GM18868 (cell line): ENCODE results near the gene SANBR.
A peak's percentile ranks its signal among the peaks of the same experiment; 100 is the strongest.
"Not testable (repeated sequence)": the region's sequence is repeated elsewhere in the genome, so short reads cannot be mapped to it uniquely, and the experiment has no call there.

Source experiments
- ATAC-seq: cut with Tn5 transposase; IDR thresholded peaks from one replicate; pipeline ENCODE4 v1.9.1; 2021; ENCODE audit warnings: mild to moderate bottlenecking, moderate library complexity; ENCODE audit not compliant: unreplicated experiment

SANBR gene

DNA sequence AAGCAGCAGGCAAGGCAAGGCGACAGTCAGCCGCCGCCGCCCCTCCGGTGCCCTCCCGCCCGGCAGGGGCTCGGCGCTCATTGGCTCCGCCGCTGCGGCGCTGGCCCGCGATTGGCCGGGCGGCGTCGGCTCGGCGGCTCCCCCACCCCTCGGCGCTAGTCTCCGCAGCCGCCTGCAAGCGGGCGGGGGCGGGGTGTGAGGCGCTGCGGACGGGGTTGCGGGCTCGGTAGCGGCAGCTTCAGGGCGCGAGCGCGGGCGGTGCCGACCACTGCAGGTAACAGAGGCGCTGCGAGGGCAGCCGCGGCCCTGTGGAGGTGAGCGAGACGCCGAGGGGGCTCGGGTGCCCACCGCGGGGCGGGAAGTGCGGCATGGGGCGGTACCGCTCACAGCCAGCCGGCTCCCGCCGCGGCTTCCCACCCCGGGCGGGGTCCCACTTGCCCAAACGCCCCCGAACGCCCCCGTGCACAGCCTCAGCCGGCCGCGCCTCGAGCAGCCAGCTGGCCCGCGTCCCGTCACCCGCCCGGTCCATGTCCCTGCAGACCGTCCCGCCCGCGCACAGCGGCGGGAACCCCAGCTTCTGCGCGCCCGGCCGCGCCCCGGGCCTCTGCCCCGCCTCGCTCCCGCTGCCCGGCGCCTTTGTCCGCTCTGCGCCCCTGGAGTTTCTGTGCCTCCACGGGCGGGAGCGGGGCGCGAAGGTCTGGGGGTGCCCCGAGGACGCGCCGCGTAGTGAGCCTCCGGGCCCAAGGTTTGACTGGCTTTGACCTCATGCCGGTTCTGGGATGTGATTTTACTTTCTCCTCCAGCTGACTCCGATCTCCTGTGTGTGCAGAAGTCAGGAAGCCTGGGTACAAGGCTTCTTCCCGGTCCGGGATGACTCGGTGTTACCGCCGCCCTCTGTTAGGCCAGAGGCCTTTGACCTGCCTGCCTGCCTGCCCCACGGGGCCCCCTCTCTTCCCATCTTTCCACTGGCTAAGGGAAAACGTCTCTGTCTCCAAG lies at the start of gene SANBR:
SANBR (plus strand) TSS at position 158 of the 996 bp plus-strand sequence. CDS start 4,480 bp downstream, outside the sequence.
- ATAC-seq = peak; percentile 98

DNA sequence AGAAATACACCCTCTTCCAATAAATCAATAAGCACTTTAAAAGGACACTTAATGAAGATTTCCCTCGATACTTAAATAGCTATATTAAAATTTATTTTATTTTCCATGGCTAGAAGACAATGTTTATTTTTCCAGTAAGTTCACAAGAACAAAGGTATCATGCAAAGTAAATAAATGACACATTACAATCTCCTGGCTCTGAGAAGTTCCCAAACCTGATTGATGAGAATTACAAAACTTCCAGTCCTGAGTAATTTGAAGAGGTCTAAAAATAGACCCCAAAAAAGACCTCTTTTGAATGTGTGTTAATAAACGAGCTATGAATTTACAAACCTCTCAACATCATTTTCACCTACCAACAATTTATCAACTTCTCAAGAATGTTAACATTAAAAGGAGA lies 49.7 kb upstream of the SANBR start:
- ATAC-seq = no peak

DNA sequence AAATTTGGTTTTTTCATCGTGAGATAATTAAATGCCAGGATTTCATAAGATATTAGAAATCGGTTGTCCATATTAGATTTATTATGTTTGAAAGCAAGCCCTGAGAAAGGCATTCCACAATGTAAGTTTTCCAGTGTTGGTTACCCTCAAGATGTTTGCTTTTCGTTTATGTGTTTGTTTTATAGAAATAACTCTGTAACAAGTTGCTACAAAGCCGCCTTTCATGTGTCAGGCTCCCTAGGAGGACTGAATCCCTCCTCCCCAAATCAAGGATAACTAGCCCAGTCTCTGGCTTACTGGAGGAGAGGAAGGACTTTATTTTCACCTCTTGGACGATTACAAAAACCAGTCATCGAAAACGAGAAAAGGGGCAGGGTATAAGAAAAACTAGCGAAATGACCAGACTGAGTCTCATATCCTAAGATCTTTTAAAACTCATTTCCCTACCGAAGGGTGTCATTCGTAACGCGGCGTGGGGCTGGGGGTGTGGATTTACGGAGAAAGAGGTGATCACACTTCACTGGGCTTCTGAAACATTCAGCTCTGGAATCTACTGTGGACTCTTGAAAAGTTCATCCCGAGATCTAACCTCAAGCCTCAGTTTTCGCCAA lies 49.2 kb upstream of the SANBR start:
- ATAC-seq = peak; percentile 9

DNA sequence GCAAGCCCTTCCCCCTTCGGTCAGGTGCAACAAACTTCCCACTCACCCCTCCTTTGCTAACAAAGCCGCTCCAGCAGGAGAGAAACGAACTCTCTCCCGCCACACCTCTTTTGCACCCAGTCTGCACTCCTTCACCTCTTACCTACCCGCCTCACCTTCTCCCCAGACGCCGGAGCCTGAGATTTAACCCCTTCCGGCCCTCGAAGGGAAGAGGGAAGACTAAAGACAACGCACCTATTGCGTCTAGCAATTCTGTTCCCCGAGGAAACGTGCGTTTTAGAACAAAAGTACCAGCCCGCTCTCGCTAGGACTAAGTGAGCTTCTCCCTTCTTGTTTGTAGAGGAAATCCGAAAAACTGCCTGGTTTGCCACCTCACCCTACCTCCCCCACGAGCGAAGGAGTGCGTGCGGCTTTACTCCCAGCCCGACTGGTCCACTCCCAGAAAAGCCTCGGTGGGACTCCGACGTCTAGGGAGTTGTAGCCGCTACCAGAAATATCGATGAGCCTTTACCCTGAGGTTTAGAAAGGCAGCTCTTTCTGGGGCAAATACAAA lies 48.6 kb upstream of the SANBR start:
- peak; percentile 57 for ATAC-seq

DNA sequence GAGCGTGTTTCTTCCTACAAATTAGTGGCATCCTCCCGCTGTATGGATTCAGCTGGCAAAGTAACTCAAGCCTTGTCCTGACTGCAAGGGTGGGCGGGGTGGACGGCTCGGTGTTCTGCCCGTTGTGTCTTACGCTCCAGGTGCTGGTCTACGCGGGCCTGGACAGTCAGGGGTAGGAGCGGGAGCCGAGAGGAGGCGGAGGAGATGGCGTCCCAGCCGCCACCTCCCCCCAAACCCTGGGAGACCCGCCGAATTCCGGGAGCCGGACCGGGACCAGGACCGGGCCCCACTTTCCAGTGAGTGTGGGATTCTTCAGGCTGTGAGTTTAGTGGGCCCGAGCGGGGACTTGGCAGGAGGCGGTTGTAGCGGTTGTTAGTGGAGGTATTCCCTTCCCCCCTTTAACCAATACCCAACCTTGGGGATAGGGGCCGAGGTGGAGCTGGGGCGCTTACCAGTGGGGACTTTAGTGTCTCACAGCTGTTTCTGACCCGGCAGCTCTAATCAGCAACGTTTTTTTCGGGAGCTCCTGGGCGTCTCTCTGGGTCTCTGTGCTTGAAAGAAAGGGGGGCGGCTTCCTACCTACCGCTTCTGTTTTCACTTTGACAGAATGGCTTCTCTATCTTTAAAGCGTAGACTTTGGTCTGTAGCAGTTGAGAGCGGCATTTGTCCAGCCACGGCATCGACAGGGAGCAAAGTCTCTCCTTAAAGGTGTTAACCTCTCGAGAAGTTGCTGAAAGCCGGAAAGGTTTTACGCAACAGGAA lies 47.9 kb upstream of the SANBR start, which contains the start of the genes PEX13 and PUS10:
PEX13 (plus strand) TSS at position 165 of the 762 bp plus-strand sequence; CDS start at position 205, 40 bp downstream.
PUS10 (minus strand) TSS at position 700 of the 762 bp plus-strand sequence. CDS start 6,365 bp downstream, outside the sequence.
- peak; percentile 81 for ATAC-seq

DNA sequence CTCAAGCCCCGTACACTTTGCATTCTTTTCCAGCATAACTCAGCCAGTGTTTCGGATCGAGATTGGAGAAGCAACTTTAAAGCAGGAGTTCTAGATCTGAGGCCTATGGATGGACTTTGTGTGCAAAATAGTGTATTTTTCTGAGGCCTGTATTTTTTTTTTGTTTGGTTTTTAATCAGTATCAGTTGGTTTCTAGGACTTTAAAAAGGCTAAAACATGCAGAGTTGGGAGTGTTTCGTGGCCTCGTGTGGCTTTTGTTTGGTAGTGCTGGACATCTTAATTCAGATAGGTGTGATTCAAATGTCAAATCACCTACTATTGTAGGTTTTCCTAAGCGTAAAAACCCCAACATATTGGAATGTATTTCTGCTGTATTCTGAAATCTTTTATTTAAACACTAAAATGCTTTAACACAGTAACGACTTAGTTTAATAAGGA lies 47.3 kb upstream of the SANBR start:
- no peak for ATAC-seq

DNA sequence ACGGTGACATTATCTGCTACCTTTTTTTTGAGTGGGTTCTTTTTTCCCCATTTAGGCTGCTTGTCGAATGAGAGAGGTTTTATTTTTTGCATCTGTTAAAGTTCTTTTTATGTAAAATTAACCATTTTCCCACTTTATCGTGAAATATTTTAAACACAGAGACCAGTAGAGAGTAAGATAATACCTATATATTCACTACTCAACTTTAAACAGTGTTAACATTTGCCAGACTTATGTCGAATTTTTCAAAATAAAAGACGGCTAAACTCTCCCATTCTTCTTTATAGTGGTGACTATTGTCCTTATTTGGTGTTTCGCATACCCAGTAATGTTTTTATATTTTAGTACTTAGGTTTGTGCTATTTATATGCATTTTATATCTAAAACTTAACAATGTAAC lies 46.9 kb upstream of the SANBR start:
- no peak for ATAC-seq

DNA sequence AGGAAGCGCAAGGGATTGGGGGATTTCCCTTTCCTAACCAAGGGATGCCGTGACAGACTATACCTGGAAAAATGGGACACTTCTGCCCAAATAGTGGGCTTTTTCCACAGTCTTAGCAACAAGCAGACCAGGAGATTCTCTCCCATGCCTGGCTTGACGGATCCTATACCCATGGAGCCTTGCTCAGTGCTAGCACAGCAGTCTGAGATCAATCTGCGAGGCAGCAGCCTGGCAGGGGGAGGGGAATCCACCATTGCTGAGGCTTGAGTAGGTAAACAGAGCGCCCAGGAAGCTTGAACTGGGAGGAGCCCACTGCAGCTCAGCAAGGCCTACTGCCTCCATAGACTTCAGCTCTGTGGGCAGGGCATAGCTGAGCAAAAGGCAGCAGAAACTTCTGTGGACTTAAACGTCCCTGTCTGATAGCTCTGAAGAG lies 44.4 kb upstream of the SANBR start:
- ATAC-seq = no peak

DNA sequence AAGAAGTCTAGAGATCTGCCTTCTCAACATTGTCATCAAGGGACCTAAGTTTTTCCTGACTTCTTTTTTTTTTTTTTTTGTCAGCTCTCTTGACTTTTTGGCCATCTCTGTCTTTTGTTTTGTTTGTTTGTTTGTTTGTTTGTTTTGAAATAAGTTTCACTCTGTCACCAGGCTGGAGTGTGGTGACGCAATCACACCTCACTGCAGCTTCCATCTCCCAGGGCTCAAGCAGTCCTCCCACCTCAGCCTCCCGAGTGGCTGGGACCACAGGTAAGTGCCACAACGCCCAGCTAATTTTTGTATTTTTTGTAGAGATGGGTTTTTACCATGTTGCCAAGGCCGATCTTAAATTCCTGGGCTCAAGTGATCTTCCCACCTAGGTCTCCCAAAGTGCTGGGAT lies 42.0 kb upstream of the SANBR start:
- no peak for ATAC-seq

DNA sequence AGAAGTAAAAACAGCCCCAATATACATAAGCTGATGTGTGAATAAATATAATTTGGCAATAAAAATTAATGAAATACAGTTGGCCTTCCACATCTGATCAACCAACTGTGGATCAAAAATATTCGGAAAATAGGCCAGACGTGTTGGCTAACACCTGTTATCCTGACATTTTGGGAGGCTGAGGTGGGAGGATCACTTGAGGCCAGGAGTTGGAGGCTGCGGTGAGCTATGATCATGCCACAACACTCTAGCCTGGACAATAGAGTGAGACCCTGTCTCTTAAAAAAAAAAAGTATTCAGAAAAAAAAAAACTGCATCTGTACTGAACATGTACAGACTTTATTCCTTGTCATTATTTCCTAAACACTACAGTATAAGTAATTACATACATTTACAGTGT lies 36.1 kb upstream of the SANBR start:
- ATAC-seq = no peak

DNA sequence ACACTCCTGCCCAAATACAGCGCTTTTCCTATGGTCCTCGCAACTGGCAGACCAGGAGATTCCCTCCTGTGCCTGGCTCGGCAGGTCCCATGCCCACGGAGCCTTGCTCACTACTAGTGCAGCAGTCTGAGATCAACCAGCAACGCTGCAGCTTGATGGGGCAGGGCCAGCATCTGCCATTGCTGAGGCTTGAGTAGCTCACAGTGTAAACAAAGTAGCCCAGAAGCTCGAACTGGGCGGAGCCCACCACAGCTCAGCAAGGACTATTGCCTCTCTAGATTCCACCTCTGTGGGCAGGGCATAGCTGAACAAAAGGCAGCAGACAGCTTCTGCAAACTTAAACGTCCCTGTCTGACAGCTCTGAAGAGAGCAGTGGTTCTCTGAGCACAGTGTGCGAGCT lies 31.1 kb upstream of the SANBR start:
- not testable (repeated sequence) for ATAC-seq

DNA sequence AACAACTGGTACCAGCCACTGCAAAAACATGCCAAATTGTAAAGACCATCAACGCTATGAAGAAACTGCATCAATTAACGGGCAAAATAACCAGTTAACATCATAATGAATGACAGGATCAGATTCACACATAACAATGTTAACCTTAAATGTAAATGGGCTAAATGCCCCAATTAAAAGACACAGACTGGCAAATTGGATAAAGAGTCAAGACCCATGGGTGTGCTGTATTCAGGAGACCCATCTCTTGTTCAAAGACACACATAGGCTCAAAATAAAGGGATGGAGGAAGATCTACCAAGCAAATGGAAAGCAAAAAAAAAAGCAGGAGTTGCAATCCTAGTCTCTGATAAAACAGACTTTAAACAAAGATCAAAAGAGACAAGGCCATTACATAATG lies 29.0 kb upstream of the SANBR start:
- ATAC-seq = not testable (repeated sequence)

DNA sequence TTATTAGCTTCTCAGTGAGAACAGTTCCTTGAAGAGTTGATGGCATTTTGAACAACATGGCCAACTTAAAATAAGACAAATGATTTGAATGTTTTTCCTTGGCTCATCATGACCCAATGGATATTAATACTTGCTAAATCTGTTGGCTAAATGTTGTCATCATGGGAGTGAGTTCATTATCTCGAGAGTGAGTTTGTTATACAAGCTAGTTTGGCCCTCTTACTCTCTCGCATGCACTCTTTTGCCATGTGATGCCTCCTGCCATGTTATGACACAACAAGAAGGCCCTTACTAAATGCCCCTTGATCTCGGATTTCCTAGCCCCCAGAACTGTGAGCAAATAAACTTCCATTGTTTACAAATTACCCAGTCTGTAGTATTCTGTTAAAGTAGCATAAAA lies 22.9 kb upstream of the SANBR start:
- ATAC-seq = no peak

DNA sequence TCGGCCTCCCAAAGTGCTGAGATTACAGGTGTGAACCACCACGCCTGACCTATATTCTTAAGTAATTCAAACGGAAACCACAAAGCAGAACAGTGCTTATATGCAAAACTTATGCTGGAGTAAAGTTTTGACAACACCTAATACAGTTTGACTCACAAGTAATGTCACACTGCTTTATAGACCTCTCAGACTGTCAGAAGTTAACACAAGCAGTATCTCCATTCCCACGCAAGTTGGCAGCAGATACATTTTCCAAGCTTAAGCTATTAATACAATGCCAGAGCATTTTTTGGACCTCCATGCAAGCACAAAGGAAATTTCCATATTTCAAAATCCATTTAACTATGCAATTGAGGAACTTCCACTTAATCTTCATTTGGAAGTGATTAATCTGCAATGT lies 21.0 kb upstream of the SANBR start:
- no peak for ATAC-seq

DNA sequence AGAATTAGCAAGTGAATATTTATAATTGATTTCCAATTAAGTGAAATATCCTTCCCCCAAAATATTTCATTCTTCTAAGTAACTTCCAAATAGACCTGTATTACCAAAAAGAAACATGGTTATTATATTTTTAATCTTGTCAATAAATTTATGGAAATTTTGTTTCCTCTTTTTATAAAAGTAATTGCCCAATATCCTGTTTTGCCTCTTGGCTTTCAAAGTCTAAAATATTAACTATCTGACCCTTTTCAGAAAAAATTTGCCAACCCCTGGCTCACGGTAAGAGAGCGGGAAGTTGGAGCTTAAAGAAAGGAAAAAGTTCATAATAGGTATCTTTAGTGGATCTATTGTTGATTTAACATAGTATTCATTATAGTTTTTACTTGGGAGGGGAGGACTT lies 20.4 kb upstream of the SANBR start:
- ATAC-seq = no peak

DNA sequence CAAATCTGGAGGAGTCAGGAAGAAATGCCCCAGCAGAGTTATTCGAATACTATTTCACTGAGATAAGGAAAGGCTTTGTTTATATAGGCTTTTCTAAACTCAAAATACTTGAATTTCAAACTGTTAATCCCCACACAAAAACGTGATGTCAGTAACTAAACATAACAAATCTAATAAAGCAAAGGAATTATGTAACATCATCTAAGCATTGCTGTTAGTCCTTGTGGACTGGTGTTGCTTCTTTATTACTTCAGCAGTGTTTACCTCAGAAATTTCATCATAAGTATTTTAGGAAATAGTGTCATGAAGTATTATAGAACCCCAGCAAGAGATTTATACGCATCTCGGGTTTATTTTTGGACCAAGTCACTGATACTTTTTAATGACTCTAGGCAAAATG lies 19.7 kb upstream of the SANBR start:
- ATAC-seq = no peak

DNA sequence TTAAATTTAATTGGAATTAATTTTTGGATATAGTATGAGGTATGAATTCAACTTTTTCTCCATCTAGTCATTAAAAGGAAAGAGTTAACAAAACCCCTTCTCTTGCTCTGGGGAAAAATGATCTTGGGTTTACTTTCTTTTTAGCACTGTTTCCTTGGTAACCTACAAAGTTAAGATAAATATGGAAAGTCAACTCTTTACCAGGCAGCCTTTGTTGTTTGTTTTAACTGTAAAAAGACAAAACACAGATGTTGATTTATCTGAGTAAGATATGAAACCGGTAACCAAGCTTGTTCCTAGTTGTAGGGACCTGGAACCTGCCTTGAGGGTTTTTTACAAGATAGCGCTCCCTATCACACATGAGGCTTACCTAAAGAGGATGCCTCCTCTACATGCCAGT lies 10.1 kb upstream of the SANBR start:
- ATAC-seq = no peak

DNA sequence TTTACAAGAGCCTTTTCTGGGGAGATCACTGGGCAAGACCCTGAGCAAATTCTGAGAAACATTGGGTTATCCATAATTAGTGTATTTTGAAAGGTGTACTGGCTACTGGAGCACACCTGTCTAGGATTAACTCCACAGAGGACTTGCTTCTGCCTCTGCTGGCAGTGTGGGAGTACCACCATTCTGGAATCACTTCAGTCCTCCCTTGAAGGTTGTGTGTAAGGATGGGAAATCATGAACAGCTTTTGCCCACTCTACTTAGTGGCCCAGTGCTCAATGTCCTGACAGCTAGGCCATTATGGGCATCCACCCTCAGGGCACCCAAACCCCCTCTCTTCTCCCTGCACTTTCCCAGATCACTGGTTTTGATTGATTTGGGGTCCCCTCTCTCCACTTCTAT lies 8.1 kb upstream of the SANBR start:
- no peak for ATAC-seq

DNA sequence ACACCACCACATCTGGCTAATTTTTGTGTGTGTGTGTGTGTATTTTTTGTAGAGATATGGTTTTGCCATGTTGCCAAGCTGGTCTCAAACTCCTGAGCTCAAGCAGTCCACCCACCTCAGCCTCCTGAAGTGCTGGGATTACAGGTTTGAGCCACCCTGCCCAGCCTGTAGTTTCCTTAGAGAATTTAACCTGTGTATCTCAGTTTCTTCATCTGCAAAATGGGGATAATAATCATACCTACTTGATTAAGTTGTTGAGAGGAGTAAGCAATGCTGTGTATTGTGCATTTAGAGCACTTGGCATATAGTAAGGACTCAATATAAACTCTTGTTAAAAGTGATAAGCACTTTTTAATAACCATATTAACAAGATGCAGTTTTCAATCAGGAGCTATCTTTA lies 6.3 kb upstream of the SANBR start:
- no peak for ATAC-seq

DNA sequence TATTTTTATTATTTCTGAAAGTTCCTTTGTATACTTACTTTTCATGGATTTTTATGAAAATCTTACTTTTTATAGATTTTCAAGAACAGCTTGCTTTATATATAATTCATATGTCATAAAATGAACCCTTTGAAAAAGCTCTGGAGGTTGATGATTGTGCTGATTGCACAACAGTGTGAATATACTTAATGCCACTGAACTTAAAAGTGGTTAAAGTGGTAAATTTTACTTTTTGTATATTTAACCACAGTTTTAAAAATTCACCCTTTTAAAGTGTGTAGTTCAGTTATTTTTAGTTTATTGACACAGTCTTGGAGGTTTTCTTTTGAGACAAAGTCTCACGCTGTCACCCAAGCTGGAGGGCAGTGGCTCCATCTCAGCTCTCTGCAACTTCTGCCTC lies 8.4 kb downstream of the SANBR start:
- ATAC-seq = no peak

DNA sequence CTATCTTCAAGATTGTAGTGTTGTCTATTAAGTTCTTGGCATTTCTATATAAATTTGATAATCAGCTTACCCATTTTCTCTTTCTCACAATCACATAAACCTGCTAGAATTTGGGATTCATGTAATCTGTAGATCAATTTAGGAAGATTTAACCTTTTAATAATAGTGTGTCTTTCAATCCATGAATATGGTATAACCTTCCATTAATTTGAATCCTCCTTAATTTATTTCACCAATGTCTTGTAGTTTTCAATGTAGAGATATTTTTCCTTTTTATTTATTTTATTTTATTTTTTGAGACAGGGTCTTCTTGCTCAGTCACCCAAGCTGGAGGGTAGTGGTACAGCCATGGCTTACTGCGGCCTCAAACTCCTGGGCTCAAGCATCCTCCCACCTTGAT lies 20.2 kb downstream of the SANBR start:
- ATAC-seq = no peak
